Skeletal muscle satellite cell (primary cell): Measurements from ENCODE around the gene PPA1. TPM values are rescaled to one million over a fixed set of nuclear protein-coding genes. Genes with fewer than 3 reads are reported as not detected.
"Not testable (repeated sequence)": the region's sequence is repeated elsewhere in the genome, so short reads cannot be mapped to it uniquely, and the experiment has no call there.

Experiments used
- H3K27me3 ChIP-seq: 2 replicates; pipeline ENCODE4 v1.7.0; 2013; ENCODE audit warnings: low read length; ENCODE audit not compliant: control insufficient read depth, insufficient read depth
- H3K36me3 ChIP-seq: 2 replicates; pipeline ENCODE4 v1.7.0; 2013; ENCODE audit warnings: mild to moderate bottlenecking, control low read depth, low read length; ENCODE audit not compliant: insufficient read depth
- H3K4me1 ChIP-seq: 2 replicates; pipeline ENCODE4 v1.7.0; 2013; ENCODE audit warnings: low read length; ENCODE audit not compliant: control insufficient read depth, insufficient read depth
- H3K4me2 ChIP-seq: 2 replicates; pipeline ENCODE4 v1.7.0; 2013; ENCODE audit warnings: mild to moderate bottlenecking, low read length
- H3K4me3 ChIP-seq: 2 replicates; pipeline ENCODE4 v1.7.0; 2013; ENCODE audit warnings: low read length
- H3K9ac ChIP-seq: 2 replicates; pipeline ENCODE4 v1.7.0; 2013; ENCODE audit warnings: mild to moderate bottlenecking, low read depth, low read length, moderate library complexity
- H3K9me3 ChIP-seq: replicated peaks from 2 replicates; pipeline ENCODE4 v1.7.0; 2013; ENCODE audit warnings: mild to moderate bottlenecking, control low read depth, low read length
- small RNA-seq: library from RNA; depleted of rRNA; stranded (forward); fragments of <200 nt; gene quantifications from one replicate; pipeline ENCODE3, GENCODE V24; 2012

Gene PPA1

GRCh38 chr10:70163448-70163847 lies 69.8 kb downstream of the PPA1 start:
- Histone ChIP-seq H3K4me2 (no peak overlapping the region), H3K36me3 (peaks cover 79% of the 10 kb centered on the region), H3K4me3 (no peak overlapping the region), H3K27me3 (no peaks in the 10 kb centered on the region), H3K4me1 (peaks cover 21% of the 10 kb centered on the region), H3K9ac (no peak overlapping the region), H3K9me3 (no peaks in the 10 kb centered on the region)

GRCh38 chr10:70162892-70163201 lies 70.4 kb downstream of the PPA1 start:
- no peak overlapping the region for H3K4me3 ChIP-seq

GRCh38 chr10:70162151-70162891 lies 70.9 kb downstream of the PPA1 start:
- H3K4me2 ChIP-seq: no peak overlapping the region
- H3K27me3 ChIP-seq: no peaks in the 10 kb centered on the region
- no peak overlapping the region for H3K9ac ChIP-seq
- peaks cover 82% of the 10 kb centered on the region for H3K36me3 ChIP-seq
- peaks cover 12% of the 10 kb centered on the region for H3K4me1 ChIP-seq
- H3K4me3 ChIP-seq: no peak overlapping the region
- H3K9me3 ChIP-seq: no peaks in the 10 kb centered on the region

More at GRCh38 chr10:70162892-70163201, 70.4 kb downstream of the PPA1 start:
- Histone ChIP-seq H3K27me3 (no peaks in the 10 kb centered on the region), H3K4me2 (no peak overlapping the region), H3K9ac (no peak overlapping the region), H3K9me3 (no peaks in the 10 kb centered on the region), H3K4me1 (peaks cover 17% of the 10 kb centered on the region), H3K36me3 (peaks cover 81% of the 10 kb centered on the region)

GRCh38 chr10:70160798-70161197 lies 72.4 kb downstream of the PPA1 start:
- Histone ChIP-seq H3K36me3 (peaks cover 84% of the 10 kb centered on the region), H3K4me1 (peaks cover 7% of the 10 kb centered on the region), H3K4me2 (no peak overlapping the region), H3K9ac (no peak overlapping the region), H3K9me3 (no peaks in the 10 kb centered on the region), H3K4me3 (no peak overlapping the region), H3K27me3 (no peaks in the 10 kb centered on the region)

DNA sequence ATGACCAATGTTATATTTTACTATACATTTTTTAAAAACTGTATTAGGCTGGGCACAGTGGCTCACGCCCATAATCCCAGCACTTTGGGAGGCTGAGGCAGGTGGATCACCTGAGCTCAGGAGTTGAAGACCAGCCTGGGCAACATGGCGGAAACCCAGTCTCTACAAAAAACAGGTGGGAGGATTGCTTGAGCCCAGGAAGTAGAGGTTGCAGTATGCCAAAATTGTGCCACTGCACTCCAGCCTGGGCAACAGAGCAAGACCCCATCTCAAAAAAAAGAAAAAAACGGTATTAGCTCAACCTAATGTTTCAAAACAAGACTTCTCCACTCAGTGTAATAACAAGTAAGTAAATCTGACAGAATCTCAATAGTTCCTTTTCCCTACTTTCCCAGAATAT lies 73.9 kb downstream of the PPA1 start:
- not testable (repeated sequence) for H3K9me3 ChIP-seq, H3K4me1 ChIP-seq, H3K27me3 ChIP-seq, H3K4me2 ChIP-seq, H3K9ac ChIP-seq, H3K4me3 ChIP-seq
- H3K36me3 ChIP-seq: peaks cover 86% of the 10 kb centered on the region

DNA sequence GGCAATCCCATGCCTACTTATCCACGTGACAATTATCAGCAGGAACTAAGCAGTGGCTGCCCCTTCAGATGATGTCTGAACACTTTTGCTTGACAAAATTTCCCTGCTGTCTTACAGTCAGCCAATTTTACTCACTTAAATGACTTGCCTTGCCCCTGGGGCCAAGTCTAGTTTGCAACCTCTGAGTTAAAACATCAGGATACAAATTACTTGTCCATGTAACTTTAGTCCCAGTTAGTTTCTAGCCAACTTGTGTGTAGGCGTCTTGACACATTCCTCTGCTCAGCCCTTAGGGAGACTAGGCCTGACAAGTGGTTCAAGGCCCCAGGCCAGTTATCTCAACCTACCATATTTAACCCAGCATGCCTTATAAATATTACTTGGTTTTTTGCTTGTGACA lies 75.1 kb downstream of the PPA1 start:
- Histone ChIP-seq H3K27me3 (no peaks in the 10 kb centered on the region), H3K9ac (no peak overlapping the region), H3K4me3 (no peak overlapping the region), H3K4me1 (peaks cover 7% of the 10 kb centered on the region), H3K36me3 (peaks cover 86% of the 10 kb centered on the region), H3K4me2 (no peak overlapping the region), H3K9me3 (no peaks in the 10 kb centered on the region)

DNA sequence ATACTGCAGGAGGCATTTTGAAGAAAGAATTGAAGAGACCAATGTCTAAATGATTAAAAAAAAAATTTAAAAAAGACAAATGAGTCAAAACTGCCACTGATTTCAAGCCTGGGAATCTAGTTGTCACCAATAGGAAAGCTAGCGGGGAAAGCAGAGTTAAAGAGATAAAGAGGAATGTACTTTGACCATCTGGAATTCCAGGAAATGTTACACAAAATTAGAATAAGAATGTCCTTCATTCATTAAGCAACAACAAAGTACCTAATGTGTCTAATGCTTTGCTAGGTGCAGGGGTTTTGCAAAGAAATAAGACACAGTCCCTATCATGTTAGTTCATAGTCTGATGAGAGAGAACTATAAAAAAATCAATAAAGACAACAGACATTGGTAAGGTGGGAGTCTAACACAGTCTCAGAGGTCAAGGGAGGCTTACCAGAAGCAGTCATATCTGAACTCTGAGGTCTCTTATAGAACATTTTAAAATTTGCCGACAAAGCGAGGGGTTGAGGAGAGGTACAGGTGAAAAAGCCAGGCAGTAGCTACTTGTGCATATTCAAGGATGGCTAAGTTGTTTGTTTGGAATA lies 77.9 kb downstream of the PPA1 start:
- Histone ChIP-seq H3K9me3 (no peaks in the 10 kb centered on the region), H3K4me3 (no peak overlapping the region), H3K4me1 (peaks cover 2% of the 10 kb centered on the region), H3K27me3 (no peaks in the 10 kb centered on the region), H3K36me3 (peaks cover 92% of the 10 kb centered on the region), H3K9ac (no peak overlapping the region), H3K4me2 (no peak overlapping the region)

Small RNAs within 50 kb of the gene (small RNA-seq; reads per million reads assigned to genes)
- gene RPS25P9: not detected
